HL-60 (cell line): Measurements from ENCODE around the gene SPEN.
"Not testable (repeated sequence)": the region's sequence is repeated elsewhere in the genome, so short reads cannot be mapped to it uniquely, and the experiment has no call there.

Source experiments
- DNase-seq, 2 experiments: peaks; one replicate each; pipeline ENCODE4 v3.0.0-alpha.2; 2010 to 2020; ENCODE audit warnings: low read depth in 1 of 2, low spot score in 1 of 2
- H3K27ac ChIP-seq: fragments of 250-450 bp; sonication (Bioruptor Pico); replicated peaks from 2 replicates; pipeline ENCODE4 v1.5.1; 2020; ENCODE audit warnings: mild to moderate bottlenecking, moderate library complexity
- H3K27me3 ChIP-seq: fragments of 250-450 bp; sonication (Bioruptor Pico); 2 replicates; pipeline ENCODE4 v1.5.1; 2021; ENCODE audit warnings: mild to moderate bottlenecking, moderate library complexity; ENCODE audit not compliant: insufficient read depth, poor library complexity, severe bottlenecking
- H3K4me3 ChIP-seq: replicated peaks from 2 replicates; pipeline ENCODE4 v1.5.1; 2011; ENCODE audit warnings: mild to moderate bottlenecking, control low read depth, low read length; ENCODE audit not compliant: insufficient read depth
- CTCF ChIP-seq: IDR thresholded peaks from one replicate; pipeline ENCODE4 v1.5.1; 2011; ENCODE audit warnings: low read length, control low read depth, inconsistent platforms; ENCODE audit not compliant: insufficient read depth
- GABPA ChIP-seq: IDR thresholded peaks from 2 replicates; pipeline ENCODE4 v1.6.1; 2012; ENCODE audit warnings: low read depth
- POLR2AphosphoS5 ChIP-seq: IDR thresholded peaks from 2 replicates; pipeline ENCODE4 v1.6.1; 2012; ENCODE audit warnings: low read depth
- SPI1 ChIP-seq: IDR thresholded peaks from 2 replicates; pipeline ENCODE4 v1.6.1; 2012; ENCODE audit warnings: low read depth, mild to moderate bottlenecking, borderline replicate concordance
- TF ChIP-seq, protein P1 (sequence below): IDR thresholded peaks from 2 replicates; pipeline ENCODE4 v1.6.1; 2012; ENCODE audit warnings: low read depth; ENCODE audit not compliant: insufficient replicate concordance

SPEN gene

DNA sequence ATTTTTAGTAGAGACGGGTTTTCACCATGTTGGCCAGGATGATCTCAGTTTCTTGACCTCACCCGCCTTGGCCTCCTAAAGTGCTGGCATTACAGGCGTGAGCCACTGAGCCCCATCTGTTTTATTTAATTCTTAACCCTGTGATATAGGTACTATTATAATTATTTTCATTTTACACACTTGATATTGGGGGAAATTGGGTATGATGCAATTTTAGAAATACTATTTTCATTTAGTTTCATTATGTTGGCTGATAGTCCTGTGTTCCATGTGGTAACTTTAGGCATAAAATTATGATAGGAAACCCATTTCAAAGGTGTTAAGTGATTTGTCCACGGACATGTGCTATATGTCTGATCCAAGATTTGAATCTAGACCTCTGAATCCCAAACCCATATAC lies 61.1 kb downstream of the SPEN start:
- Histone ChIP-seq H3K27me3 (no peaks in the 10 kb centered on the region), H3K27ac (no peak overlapping the region), H3K4me3 (no peak overlapping the region)
- TF ChIP-seq POLR2AphosphoS5 (no peak), CTCF (no peak), GABPA (no peak), SPI1 (no peak)
- DNase-seq: no peak

GRCh38 chr1:15911141-15911540 lies 63.6 kb downstream of the SPEN start:
- H3K27me3 ChIP-seq: no peaks in the 10 kb centered on the region
- DNase-seq: no peak
- TF ChIP-seq GABPA: no peak
- no peak overlapping the region for H3K4me3 ChIP-seq
- H3K27ac ChIP-seq: no peak overlapping the region

- H3K27ac ChIP-seq: no peak overlapping the region
- DNase-seq: no peak
- no peak overlapping the region for H3K4me3 ChIP-seq
- no peaks in the 10 kb centered on the region for H3K27me3 ChIP-seq
- TF ChIP-seq CTCF (no peak), GABPA (no peak), POLR2AphosphoS5 (no peak), SPI1 (no peak)
- TF ChIP-seq, protein P1, sequence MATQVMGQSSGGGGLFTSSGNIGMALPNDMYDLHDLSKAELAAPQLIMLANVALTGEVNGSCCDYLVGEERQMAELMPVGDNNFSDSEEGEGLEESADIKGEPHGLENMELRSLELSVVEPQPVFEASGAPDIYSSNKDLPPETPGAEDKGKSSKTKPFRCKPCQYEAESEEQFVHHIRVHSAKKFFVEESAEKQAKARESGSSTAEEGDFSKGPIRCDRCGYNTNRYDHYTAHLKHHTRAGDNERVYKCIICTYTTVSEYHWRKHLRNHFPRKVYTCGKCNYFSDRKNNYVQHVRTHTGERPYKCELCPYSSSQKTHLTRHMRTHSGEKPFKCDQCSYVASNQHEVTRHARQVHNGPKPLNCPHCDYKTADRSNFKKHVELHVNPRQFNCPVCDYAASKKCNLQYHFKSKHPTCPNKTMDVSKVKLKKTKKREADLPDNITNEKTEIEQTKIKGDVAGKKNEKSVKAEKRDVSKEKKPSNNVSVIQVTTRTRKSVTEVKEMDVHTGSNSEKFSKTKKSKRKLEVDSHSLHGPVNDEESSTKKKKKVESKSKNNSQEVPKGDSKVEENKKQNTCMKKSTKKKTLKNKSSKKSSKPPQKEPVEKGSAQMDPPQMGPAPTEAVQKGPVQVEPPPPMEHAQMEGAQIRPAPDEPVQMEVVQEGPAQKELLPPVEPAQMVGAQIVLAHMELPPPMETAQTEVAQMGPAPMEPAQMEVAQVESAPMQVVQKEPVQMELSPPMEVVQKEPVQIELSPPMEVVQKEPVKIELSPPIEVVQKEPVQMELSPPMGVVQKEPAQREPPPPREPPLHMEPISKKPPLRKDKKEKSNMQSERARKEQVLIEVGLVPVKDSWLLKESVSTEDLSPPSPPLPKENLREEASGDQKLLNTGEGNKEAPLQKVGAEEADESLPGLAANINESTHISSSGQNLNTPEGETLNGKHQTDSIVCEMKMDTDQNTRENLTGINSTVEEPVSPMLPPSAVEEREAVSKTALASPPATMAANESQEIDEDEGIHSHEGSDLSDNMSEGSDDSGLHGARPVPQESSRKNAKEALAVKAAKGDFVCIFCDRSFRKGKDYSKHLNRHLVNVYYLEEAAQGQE: no peak
Measured at GRCh38 chr1:15911927-15912326, 64.4 kb downstream of the SPEN start.

DNA sequence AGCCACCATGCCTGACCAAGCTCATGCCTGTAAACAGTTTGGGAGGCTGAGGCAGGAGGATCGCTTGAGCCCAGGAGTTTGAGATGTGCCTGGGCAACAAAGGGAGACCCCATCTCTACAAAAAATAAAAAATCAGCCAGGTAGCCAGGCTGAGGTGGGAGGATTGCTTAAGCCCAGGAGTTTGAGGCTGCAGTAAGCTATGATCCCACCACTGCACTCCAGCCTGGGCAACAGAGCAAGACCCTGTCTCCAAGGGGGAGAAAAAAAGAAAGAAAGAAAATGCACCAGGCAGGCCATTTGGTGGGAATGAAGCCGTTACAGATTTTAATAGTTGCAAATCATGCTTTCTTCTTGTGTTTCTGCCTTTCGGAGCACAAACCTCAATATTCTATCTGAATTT lies 66.1 kb downstream of the SPEN start:
- not testable (repeated sequence) for H3K27me3 ChIP-seq, DNase-seq, H3K4me3 ChIP-seq, H3K27ac ChIP-seq

DNA sequence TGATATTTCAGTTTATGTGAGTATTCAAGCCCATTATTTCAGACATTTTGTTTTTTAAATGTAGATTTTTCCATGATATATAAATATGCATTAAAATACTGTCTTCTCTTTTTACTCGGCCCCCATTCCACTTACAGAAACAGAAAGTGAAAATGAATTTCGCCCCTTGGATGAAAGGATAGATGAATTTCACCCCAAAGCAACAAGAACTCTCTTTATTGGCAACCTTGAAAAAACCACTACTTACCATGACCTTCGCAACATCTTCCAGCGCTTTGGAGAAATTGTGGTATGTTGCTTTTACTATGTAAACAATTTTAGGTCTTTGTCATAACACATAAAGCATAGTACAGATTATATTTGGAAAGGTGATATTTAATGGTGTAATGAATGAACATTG lies 68.5 kb downstream of the SPEN start:
- no peak for DNase-seq
- TF ChIP-seq, protein P1: no peak
- TF ChIP-seq POLR2AphosphoS5: no peak
- no peak for TF ChIP-seq GABPA
- no peak for TF ChIP-seq SPI1
- no peak for TF ChIP-seq CTCF
- H3K4me3 ChIP-seq: no peak overlapping the region
- no peaks in the 10 kb centered on the region for H3K27me3 ChIP-seq
- no peak overlapping the region for H3K27ac ChIP-seq
